ENCODE results near the gene TMEM151A. TPM values are rescaled to one million over a fixed set of nuclear protein-coding genes. Genes with fewer than 3 reads are reported as not detected.
"Not testable (repeated sequence)": the region's sequence is repeated elsewhere in the genome, so short reads cannot be mapped to it uniquely, and the experiment has no call there.

Gene TMEM151A
- under 1 TPM in 1 of 2 donors, not detected in 1; 0.10 TPM for total RNA-seq

- no peak for ATAC-seq (replicated peaks in 1 of 2)
- DNase-seq, result peak; percentile 57 to 59
- Mint-ChIP-seq H3K27me3 (ENCODE audit: low read depth) (peaks cover 27% of the 10 kb centered on the region), H3K36me3 (ENCODE audit: insufficient read depth in 2 of 2) (peaks cover 0 to 2% of the 10 kb centered on the region in 2 donors), H3K4me1 (ENCODE audit: low read depth) (peaks cover 28% of the 10 kb centered on the region), H3K4me3 (peak within 1 kb of the TSS; percentile 64 to 93), H3K27ac (no peak within 1 kb of the TSS), H3K9me3 (no peaks in the 10 kb centered on the region)
Observed at GRCh38 chr11:66291706-66292542, at the start of gene TMEM151A. Gene TMEM151A, plus strand, starts transcription at chr11:66291894. Its CDS starts 120 bp downstream, at chr11:66292014.

GRCh38 chr11:66242095-66242765 is 49.5 kb upstream of the TMEM151A start:
- Mint-ChIP-seq H3K4me1 (ENCODE audit: low read depth) (peaks cover 11% of the 10 kb centered on the region), H3K27me3 (ENCODE audit: low read depth) (no peaks in the 10 kb centered on the region), H3K36me3 (ENCODE audit: insufficient read depth in 2 of 2) (peaks cover 0 to 5% of the 10 kb centered on the region in 2 donors), H3K27ac (no peak overlapping the region), H3K9me3 (no peaks in the 10 kb centered on the region), H3K4me3 (no peak overlapping the region)
- no peak for ATAC-seq (replicated peaks in 1 of 2)
- DNase-seq, result no peak

GRCh38 chr11:66243782-66244535 is 47.7 kb upstream of the TMEM151A start:
- H3K27me3 Mint-ChIP-seq (ENCODE audit: low read depth), result no peaks in the 10 kb centered on the region
- peaks cover 0 to 5% of the 10 kb centered on the region in 2 donors for H3K36me3 Mint-ChIP-seq (ENCODE audit: insufficient read depth in 2 of 2)
- no peaks in the 10 kb centered on the region for H3K9me3 Mint-ChIP-seq
- no peak overlapping the region for H3K27ac Mint-ChIP-seq
- no peak for DNase-seq
- ATAC-seq (replicated peaks in 1 of 2), result no peak
- peaks cover 14% of the 10 kb centered on the region for H3K4me1 Mint-ChIP-seq (ENCODE audit: low read depth)
- H3K4me3 Mint-ChIP-seq, result peak overlapping the region in 1 of 2 donors; percentile 52

GRCh38 chr11:66247295-66247694 is 44.4 kb upstream of the TMEM151A start:
- Mint-ChIP-seq H3K27me3 (ENCODE audit: low read depth) (no peaks in the 10 kb centered on the region), H3K27ac (peak overlapping the region; percentile 4), H3K4me1 (ENCODE audit: low read depth) (peaks cover 14% of the 10 kb centered on the region), H3K36me3 (ENCODE audit: insufficient read depth in 2 of 2) (peaks cover 0 to 5% of the 10 kb centered on the region in 2 donors), H3K4me3 (no peak overlapping the region), H3K9me3 (no peaks in the 10 kb centered on the region)
- DNase-seq, result no peak
- no peak for ATAC-seq (replicated peaks in 1 of 2)

GRCh38 chr11:66247801-66248200 is 43.9 kb upstream of the TMEM151A start:
- Mint-ChIP-seq H3K4me1 (ENCODE audit: low read depth) (peaks cover 14% of the 10 kb centered on the region), H3K4me3 (no peak overlapping the region), H3K27me3 (ENCODE audit: low read depth) (no peaks in the 10 kb centered on the region), H3K27ac (peak overlapping the region; percentile 4), H3K9me3 (no peaks in the 10 kb centered on the region), H3K36me3 (ENCODE audit: insufficient read depth in 2 of 2) (peaks cover 0 to 5% of the 10 kb centered on the region in 2 donors)
- ATAC-seq (replicated peaks in 1 of 2) (no peak), DNase-seq (no peak)

GRCh38 chr11:66248903-66249302 is 42.8 kb upstream of the TMEM151A start:
- H3K27me3 Mint-ChIP-seq (ENCODE audit: low read depth), result no peaks in the 10 kb centered on the region
- ATAC-seq (replicated peaks in 1 of 2) (no peak), DNase-seq (no peak)
- H3K9me3 Mint-ChIP-seq, result no peaks in the 10 kb centered on the region
- no peak overlapping the region for H3K4me3 Mint-ChIP-seq
- H3K36me3 Mint-ChIP-seq (ENCODE audit: insufficient read depth in 2 of 2), result peaks cover 0 to 3% of the 10 kb centered on the region in 2 donors
- peaks cover 8% of the 10 kb centered on the region for H3K4me1 Mint-ChIP-seq (ENCODE audit: low read depth)
- no peak overlapping the region for H3K27ac Mint-ChIP-seq

GRCh38 chr11:66251809-66252208 is 39.9 kb upstream of the TMEM151A start:
- Mint-ChIP-seq H3K27ac (peak overlapping the region; percentile 22), H3K4me3 (no peak overlapping the region), H3K36me3 (ENCODE audit: insufficient read depth in 2 of 2) (peaks cover 0 to 2% of the 10 kb centered on the region in 2 donors), H3K9me3 (no peaks in the 10 kb centered on the region), H3K4me1 (ENCODE audit: low read depth) (peaks cover 17% of the 10 kb centered on the region), H3K27me3 (ENCODE audit: low read depth) (no peaks in the 10 kb centered on the region)
- ATAC-seq (replicated peaks in 1 of 2), result no peak
- no peak for DNase-seq

- H3K27me3 Mint-ChIP-seq (ENCODE audit: low read depth); ATAC-seq (replicated peaks in 1 of 2); H3K9me3 Mint-ChIP-seq; H3K4me3 Mint-ChIP-seq; H3K36me3 Mint-ChIP-seq (ENCODE audit: insufficient read depth in 2 of 2); DNase-seq: not testable (repeated sequence)
- peak overlapping the region; percentile 41 for H3K27ac Mint-ChIP-seq
- peaks cover 14% of the 10 kb centered on the region for H3K4me1 Mint-ChIP-seq (ENCODE audit: low read depth)
Observed at GRCh38 chr11:66253081-66253480, 38.6 kb upstream of the TMEM151A start.

GRCh38 chr11:66258473-66258893 is 33.2 kb upstream of the TMEM151A start:
- ATAC-seq (replicated peaks in 1 of 2) (peak in 1 of 2 donors; percentile 0), DNase-seq (no peak)
- Mint-ChIP-seq H3K4me3 (peak overlapping the region; percentile 94 to 96), H3K9me3 (no peaks in the 10 kb centered on the region), H3K27me3 (ENCODE audit: low read depth) (no peaks in the 10 kb centered on the region), H3K27ac (peak overlapping the region; percentile 20), H3K4me1 (ENCODE audit: low read depth) (peaks cover 30% of the 10 kb centered on the region), H3K36me3 (ENCODE audit: insufficient read depth in 2 of 2) (peaks cover 10 to 18% of the 10 kb centered on the region in 2 donors)

- no peak for ATAC-seq (replicated peaks in 1 of 2)
- Mint-ChIP-seq H3K4me1 (ENCODE audit: low read depth) (peaks cover 30% of the 10 kb centered on the region), H3K27ac (peak overlapping the region; percentile 73), H3K4me3 (peak overlapping the region; percentile 94 to 96), H3K27me3 (ENCODE audit: low read depth) (no peaks in the 10 kb centered on the region), H3K36me3 (ENCODE audit: insufficient read depth in 2 of 2) (peaks cover 10 to 18% of the 10 kb centered on the region in 2 donors), H3K9me3 (no peaks in the 10 kb centered on the region)
- DNase-seq, result no peak
Observed at GRCh38 chr11:66259225-66259624, 32.5 kb upstream of the TMEM151A start.

- H3K9me3 Mint-ChIP-seq, result no peaks in the 10 kb centered on the region
- H3K27ac Mint-ChIP-seq, result peak overlapping the region; percentile 73
- peaks cover 10 to 18% of the 10 kb centered on the region in 2 donors for H3K36me3 Mint-ChIP-seq (ENCODE audit: insufficient read depth in 2 of 2)
- no peak overlapping the region for H3K4me3 Mint-ChIP-seq
- no peak for ATAC-seq (replicated peaks in 1 of 2)
- no peak for DNase-seq
- H3K27me3 Mint-ChIP-seq (ENCODE audit: low read depth), result no peaks in the 10 kb centered on the region
- H3K4me1 Mint-ChIP-seq (ENCODE audit: low read depth), result peaks cover 30% of the 10 kb centered on the region
Observed at GRCh38 chr11:66259956-66260355, 31.7 kb upstream of the TMEM151A start.

- H3K9me3 Mint-ChIP-seq, result no peaks in the 10 kb centered on the region
- H3K4me1 Mint-ChIP-seq (ENCODE audit: low read depth), result peaks cover 22% of the 10 kb centered on the region
- ATAC-seq (replicated peaks in 1 of 2), result no peak
- H3K27ac Mint-ChIP-seq, result peak overlapping the region; percentile 44
- H3K36me3 Mint-ChIP-seq (ENCODE audit: insufficient read depth in 2 of 2), result peaks cover 10 to 18% of the 10 kb centered on the region in 2 donors
- no peaks in the 10 kb centered on the region for H3K27me3 Mint-ChIP-seq (ENCODE audit: low read depth)
- DNase-seq, result no peak
- H3K4me3 Mint-ChIP-seq, result no peak overlapping the region
Observed at GRCh38 chr11:66261578-66261977, 30.1 kb upstream of the TMEM151A start.

- no peaks in the 10 kb centered on the region for H3K9me3 Mint-ChIP-seq
- no peak overlapping the region for H3K27ac Mint-ChIP-seq
- H3K4me3 Mint-ChIP-seq, result no peak overlapping the region
- peaks cover 22% of the 10 kb centered on the region for H3K4me1 Mint-ChIP-seq (ENCODE audit: low read depth)
- DNase-seq (no peak), ATAC-seq (replicated peaks in 1 of 2) (no peak)
- H3K27me3 Mint-ChIP-seq (ENCODE audit: low read depth), result no peaks in the 10 kb centered on the region
- peaks cover 10 to 18% of the 10 kb centered on the region in 2 donors for H3K36me3 Mint-ChIP-seq (ENCODE audit: insufficient read depth in 2 of 2)
Observed at GRCh38 chr11:66262191-66262590, 29.5 kb upstream of the TMEM151A start.

All from activated T-cell treated with anti-CD3 and anti-CD28 coated beads, Interleukin-2, amount 50 U/mL, for 72 hours (primary cell).